ENCODE results near the gene SNX8. TPM values are rescaled to one million over a fixed set of nuclear protein-coding genes. Genes with fewer than 3 reads are reported as not detected.
"Not testable (repeated sequence)": the region's sequence is repeated elsewhere in the genome, so short reads cannot be mapped to it uniquely, and the experiment has no call there.

The SNX8 gene
- total and polyA plus RNA-seq, 7 experiments from 2014 or later: 4.7 to 31.5 (median 9.4) TPM

DNA sequence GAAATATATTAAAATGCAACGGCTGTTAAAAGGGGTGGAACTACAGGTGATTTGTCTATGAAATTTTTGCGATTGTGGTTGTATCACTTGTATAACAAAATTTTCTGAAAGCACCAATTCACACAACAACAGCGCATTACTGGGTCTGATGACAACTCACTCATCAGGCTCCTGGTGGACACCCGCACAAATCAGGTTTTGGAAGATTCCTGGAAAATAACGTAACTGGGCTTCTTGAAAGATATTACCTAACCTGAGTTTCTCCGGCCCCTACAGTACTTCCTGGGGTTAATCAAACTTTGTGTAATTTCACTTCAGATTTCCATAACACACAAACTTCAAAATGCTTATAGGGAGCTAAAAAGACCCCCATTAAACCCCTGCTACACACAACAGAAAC, 7.6 kb downstream of the SNX8 start:
- POLR2A ChIA-PET: no interaction called here
- H3K36me3 Mint-ChIP-seq: peaks cover 0 to 13% (median 3%) of the 10 kb centered on the region in 5 donors
- no peaks in the 10 kb centered on the region for H3K9me3 ChIP-seq (ENCODE audit: control insufficient read depth in 2 of 3, low read length in 3 of 3)
- no peak overlapping the region for H3K27ac ChIP-seq (ENCODE audit: low read depth, low read length)
- ATAC-seq: no peak
- H3K9me3 Mint-ChIP-seq: no peaks in the 10 kb centered on the region
- H3K36me3 ChIP-seq (ENCODE audit: control insufficient read depth in 2 of 3, insufficient read depth in 3 of 3, low read length in 3 of 3): no peaks in the 10 kb centered on the region
- no peak overlapping the region for H3K4me3 Mint-ChIP-seq
- no peak overlapping the region for H3K27ac Mint-ChIP-seq
- intact Hi-C loops (cut with micrococcal nuclease): no loop called here
- no peaks in the 10 kb centered on the region for H3K27me3 Mint-ChIP-seq
- no peak overlapping the region for H3K4me3 ChIP-seq (ENCODE audit: low read length)
- no peaks in the 10 kb centered on the region for H3K27me3 ChIP-seq (ENCODE audit: control insufficient read depth in 2 of 2, insufficient read depth in 2 of 2, low read length in 2 of 2)
- no peaks in the 10 kb centered on the region for H3K4me1 ChIP-seq (ENCODE audit: control insufficient read depth in 2 of 2, insufficient read depth in 2 of 2, low read length in 2 of 2)
- DNase-seq: no peak
- H3K4me1 Mint-ChIP-seq: peaks cover 0 to 6% (median 4%) of the 10 kb centered on the region in 7 donors
- CTCF ChIA-PET: no interaction called here

DNA sequence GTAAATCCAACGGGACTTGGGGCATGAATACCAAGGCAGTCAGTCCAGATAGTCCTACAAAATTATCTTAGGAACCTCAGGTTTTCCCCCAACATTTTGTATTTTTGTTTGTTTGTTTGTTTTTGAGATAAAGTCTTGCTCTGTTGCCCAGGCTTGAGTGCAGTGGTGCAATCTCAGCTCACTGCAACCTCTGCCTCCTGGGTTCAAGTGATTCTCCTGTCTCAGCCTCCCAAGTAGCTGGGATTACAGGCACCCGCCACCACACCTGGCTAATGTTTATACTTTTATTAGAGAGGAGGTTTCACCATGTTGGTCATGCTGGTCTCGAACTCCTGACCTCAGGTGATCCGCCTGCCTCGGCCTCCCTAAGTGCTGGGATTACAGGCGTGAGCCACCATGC, 9.0 kb downstream of the SNX8 start:
- ATAC-seq; H3K9me3 Mint-ChIP-seq; DNase-seq; H3K4me3 Mint-ChIP-seq; H3K27me3 ChIP-seq (ENCODE audit: control insufficient read depth in 2 of 2, insufficient read depth in 2 of 2, low read length in 2 of 2); H3K4me1 ChIP-seq (ENCODE audit: control insufficient read depth in 2 of 2, insufficient read depth in 2 of 2, low read length in 2 of 2); H3K36me3 ChIP-seq (ENCODE audit: control insufficient read depth in 2 of 3, insufficient read depth in 3 of 3, low read length in 3 of 3); H3K27ac ChIP-seq (ENCODE audit: low read depth, low read length); POLR2A ChIA-PET; H3K27me3 Mint-ChIP-seq; H3K4me1 Mint-ChIP-seq; H3K4me3 ChIP-seq (ENCODE audit: low read length); intact Hi-C loops (cut with micrococcal nuclease); H3K9me3 ChIP-seq (ENCODE audit: control insufficient read depth in 2 of 3, low read length in 3 of 3); H3K27ac Mint-ChIP-seq: not testable (repeated sequence)
- H3K36me3 Mint-ChIP-seq: peaks cover 0 to 12% (median 3%) of the 10 kb centered on the region in 5 donors
- CTCF ChIA-PET: interaction anchor here (1.0 kb wide), 1 partner anchor 16 kb away, joined by 3 read pairs; no protein-coding TSS in a partner anchor

DNA sequence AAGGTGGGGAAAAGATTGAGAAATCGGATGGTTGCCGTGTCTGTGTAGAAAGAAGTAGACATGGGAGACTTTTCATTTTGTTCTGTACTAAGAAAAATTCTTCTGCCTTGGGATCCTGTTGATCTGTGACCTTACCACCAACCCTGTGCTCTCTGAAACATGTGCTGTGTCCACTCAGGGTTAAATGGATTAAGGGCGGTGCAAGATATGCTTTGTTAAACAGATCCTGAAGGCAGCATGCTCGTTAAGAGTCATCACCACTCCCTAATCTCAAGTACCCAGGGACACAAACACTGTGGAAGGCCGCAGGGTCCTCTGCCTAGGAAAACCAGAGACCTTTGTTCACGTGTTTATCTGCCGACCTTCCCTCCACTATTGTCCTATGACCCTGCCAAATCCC, 10.7 kb downstream of the SNX8 start:
- intact Hi-C loops (cut with micrococcal nuclease); H3K4me3 Mint-ChIP-seq; POLR2A ChIA-PET: not testable (repeated sequence)

DNA sequence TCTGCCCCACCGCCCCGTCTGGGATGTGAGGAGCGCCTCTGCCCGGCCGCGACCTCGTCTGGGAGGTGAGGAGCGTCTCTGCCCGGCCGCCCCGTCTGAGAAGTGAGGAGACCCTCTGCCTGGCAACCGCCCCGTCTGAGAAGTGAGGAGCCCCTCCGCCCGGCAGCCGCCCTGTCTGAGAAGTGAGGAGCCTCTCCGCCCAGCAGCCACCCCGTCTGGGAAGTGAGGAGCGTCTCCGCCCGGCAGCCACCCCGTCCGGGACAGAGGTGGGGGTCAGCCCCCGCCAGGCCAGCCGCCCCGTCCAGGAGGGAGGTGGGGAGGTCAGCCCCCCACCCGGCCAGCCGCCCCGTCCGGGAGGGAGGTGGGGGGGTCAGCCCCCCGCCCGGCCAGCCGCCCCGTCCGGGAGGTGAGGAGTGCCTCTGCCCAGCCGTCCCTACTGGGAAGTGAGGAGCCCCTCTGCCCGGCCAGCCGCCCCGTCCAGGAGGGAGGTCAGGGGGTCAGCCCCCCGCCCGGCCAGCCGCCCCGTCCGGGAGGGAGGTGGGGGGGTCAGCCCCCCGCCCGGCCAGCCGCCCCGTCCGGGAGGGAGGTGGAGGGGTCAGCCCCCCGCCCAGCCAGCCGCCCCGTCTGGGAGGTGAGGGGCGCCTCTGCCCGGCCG, 11.4 kb downstream of the SNX8 start:
- H3K4me3 Mint-ChIP-seq; H3K36me3 ChIP-seq (ENCODE audit: control insufficient read depth in 2 of 3, insufficient read depth in 3 of 3, low read length in 3 of 3); H3K27me3 ChIP-seq (ENCODE audit: control insufficient read depth in 2 of 2, insufficient read depth in 2 of 2, low read length in 2 of 2); H3K36me3 Mint-ChIP-seq; H3K4me1 ChIP-seq (ENCODE audit: control insufficient read depth in 2 of 2, insufficient read depth in 2 of 2, low read length in 2 of 2); H3K9me3 ChIP-seq (ENCODE audit: control insufficient read depth in 2 of 3, low read length in 3 of 3); ATAC-seq; POLR2A ChIA-PET; H3K9me3 Mint-ChIP-seq; intact Hi-C loops (cut with micrococcal nuclease); H3K4me3 ChIP-seq (ENCODE audit: low read length); CTCF ChIA-PET; H3K27me3 Mint-ChIP-seq; H3K27ac Mint-ChIP-seq; DNase-seq; H3K27ac ChIP-seq (ENCODE audit: low read depth, low read length): not testable (repeated sequence)
- H3K4me1 Mint-ChIP-seq: peaks cover 0 to 12% (median 4%) of the 10 kb centered on the region in 7 donors

More for the DNA sequence above, 10.7 kb downstream of the SNX8 start:
- H3K27ac Mint-ChIP-seq; DNase-seq; H3K9me3 Mint-ChIP-seq; H3K27me3 ChIP-seq (ENCODE audit: control insufficient read depth in 2 of 2, insufficient read depth in 2 of 2, low read length in 2 of 2); H3K36me3 Mint-ChIP-seq; H3K27me3 Mint-ChIP-seq; H3K4me1 ChIP-seq (ENCODE audit: control insufficient read depth in 2 of 2, insufficient read depth in 2 of 2, low read length in 2 of 2); ATAC-seq; H3K4me3 ChIP-seq (ENCODE audit: low read length); CTCF ChIA-PET; H3K9me3 ChIP-seq (ENCODE audit: control insufficient read depth in 2 of 3, low read length in 3 of 3); H3K36me3 ChIP-seq (ENCODE audit: control insufficient read depth in 2 of 3, insufficient read depth in 3 of 3, low read length in 3 of 3); H3K27ac ChIP-seq (ENCODE audit: low read depth, low read length): not testable (repeated sequence)
- H3K4me1 Mint-ChIP-seq: peaks cover 0 to 12% (median 4%) of the 10 kb centered on the region in 7 donors

DNA sequence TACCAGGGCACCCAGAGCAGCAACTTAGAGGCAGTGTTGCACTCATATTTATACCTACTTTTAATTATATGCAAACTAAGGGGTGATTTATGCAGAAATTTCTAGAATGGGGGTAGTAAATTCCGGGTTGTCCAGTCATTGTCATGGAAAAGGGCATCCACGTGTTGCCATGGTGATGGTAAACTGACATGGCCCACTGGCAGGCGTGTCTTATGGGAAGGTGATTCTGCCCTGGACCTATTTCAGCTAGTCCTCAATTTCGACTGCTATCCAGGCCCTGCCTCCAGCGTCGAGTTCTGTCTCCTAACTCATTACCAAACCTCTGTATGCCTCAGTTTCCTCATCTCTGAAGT, 12.8 kb downstream of the SNX8 start:
- H3K9me3 Mint-ChIP-seq: peaks cover 0 to 3% (median 0%) of the 10 kb centered on the region in 11 donors
- no peak overlapping the region for H3K27ac Mint-ChIP-seq
- Histone ChIP-seq H3K4me1 (ENCODE audit: control insufficient read depth in 2 of 2, insufficient read depth in 2 of 2, low read length in 2 of 2) (no peaks in the 10 kb centered on the region), H3K4me3 (ENCODE audit: low read length) (no peak overlapping the region), H3K36me3 (ENCODE audit: control insufficient read depth in 2 of 3, insufficient read depth in 3 of 3, low read length in 3 of 3) (no peaks in the 10 kb centered on the region), H3K27ac (ENCODE audit: low read depth, low read length) (no peak overlapping the region), H3K9me3 (ENCODE audit: control insufficient read depth in 2 of 3, low read length in 3 of 3) (no peaks in the 10 kb centered on the region), H3K27me3 (ENCODE audit: control insufficient read depth in 2 of 2, insufficient read depth in 2 of 2, low read length in 2 of 2) (no peaks in the 10 kb centered on the region)
- ChIA-PET CTCF (no interaction called here), POLR2A (interaction anchor here (0.6 kb wide), 1 partner anchor 27 kb away, joined by 3 read pairs; no protein-coding TSS in a partner anchor)
- H3K36me3 Mint-ChIP-seq: no peaks in the 10 kb centered on the region
- H3K4me3 Mint-ChIP-seq: no peak overlapping the region
- DNase-seq (no peak), ATAC-seq (no peak)
- no peaks in the 10 kb centered on the region for H3K27me3 Mint-ChIP-seq
- intact Hi-C loops (cut with micrococcal nuclease): no loop called here
- peaks cover 0 to 11% (median 0%) of the 10 kb centered on the region in 7 donors for H3K4me1 Mint-ChIP-seq

DNA sequence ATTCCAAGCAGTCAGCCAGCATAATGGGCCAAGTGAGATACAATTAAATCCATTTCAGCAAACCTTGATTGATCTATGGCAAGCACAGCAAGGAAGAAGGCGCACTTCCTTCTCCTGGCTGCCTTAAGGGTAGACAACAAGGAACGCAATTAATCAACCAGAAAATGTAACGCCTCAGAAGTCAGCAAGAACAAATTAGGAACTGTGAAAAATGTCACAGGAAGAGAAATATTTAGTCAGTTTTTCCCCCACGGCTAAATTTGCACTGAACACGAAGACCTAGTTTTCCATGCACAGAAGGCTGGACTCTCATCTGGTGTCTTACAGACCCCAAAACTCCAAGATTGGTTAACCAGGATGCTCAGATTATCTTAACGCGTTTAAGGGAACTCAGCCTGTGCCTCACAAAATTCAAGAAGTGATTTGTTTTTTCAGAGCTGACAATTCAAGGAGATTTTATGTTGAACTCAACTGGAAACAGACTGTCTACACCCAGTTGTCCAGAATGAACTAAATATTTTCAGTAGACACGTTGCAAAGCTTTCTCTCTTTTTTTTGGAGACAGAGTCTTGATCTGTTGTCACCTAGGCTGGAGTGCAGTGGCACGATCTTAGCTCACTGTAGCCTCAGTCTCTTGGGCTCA, 14.2 kb downstream of the SNX8 start:
- peaks cover 0 to 3% (median 0%) of the 10 kb centered on the region in 11 donors for H3K9me3 Mint-ChIP-seq
- Histone ChIP-seq H3K9me3 (ENCODE audit: control insufficient read depth in 2 of 3, low read length in 3 of 3) (no peaks in the 10 kb centered on the region), H3K27me3 (ENCODE audit: control insufficient read depth in 2 of 2, insufficient read depth in 2 of 2, low read length in 2 of 2) (no peaks in the 10 kb centered on the region), H3K4me3 (ENCODE audit: low read length) (no peak overlapping the region), H3K27ac (ENCODE audit: low read depth, low read length) (no peak overlapping the region), H3K4me1 (ENCODE audit: control insufficient read depth in 2 of 2, insufficient read depth in 2 of 2, low read length in 2 of 2) (no peaks in the 10 kb centered on the region), H3K36me3 (ENCODE audit: control insufficient read depth in 2 of 3, insufficient read depth in 3 of 3, low read length in 3 of 3) (no peaks in the 10 kb centered on the region)
- no peak overlapping the region for H3K4me3 Mint-ChIP-seq
- DNase-seq: no peak
- no peaks in the 10 kb centered on the region for H3K27me3 Mint-ChIP-seq
- ChIA-PET CTCF (interaction anchor here (0.7 kb wide), 1 partner anchor 1495 kb away, joined by 3 read pairs; no protein-coding TSS in a partner anchor), POLR2A (no interaction called here)
- peak; percentile 46 for ATAC-seq
- peaks cover 0 to 11% (median 0%) of the 10 kb centered on the region in 7 donors for H3K4me1 Mint-ChIP-seq
- H3K36me3 Mint-ChIP-seq: no peaks in the 10 kb centered on the region
- no peak overlapping the region for H3K27ac Mint-ChIP-seq
- intact Hi-C loops (cut with micrococcal nuclease): no loop called here
